HG02571 (cell line): ENCODE measurements around the gene MMP28.
A peak's percentile ranks its signal among the peaks of the same experiment; 100 is the strongest.

Experiments
- ATAC-seq: cut with Tn5 transposase; IDR thresholded peaks from one replicate; pipeline ENCODE4 v1.9.1; 2021; ENCODE audit warnings: mild to moderate bottlenecking, moderate library complexity; ENCODE audit not compliant: unreplicated experiment

The MMP28 gene, protein sequence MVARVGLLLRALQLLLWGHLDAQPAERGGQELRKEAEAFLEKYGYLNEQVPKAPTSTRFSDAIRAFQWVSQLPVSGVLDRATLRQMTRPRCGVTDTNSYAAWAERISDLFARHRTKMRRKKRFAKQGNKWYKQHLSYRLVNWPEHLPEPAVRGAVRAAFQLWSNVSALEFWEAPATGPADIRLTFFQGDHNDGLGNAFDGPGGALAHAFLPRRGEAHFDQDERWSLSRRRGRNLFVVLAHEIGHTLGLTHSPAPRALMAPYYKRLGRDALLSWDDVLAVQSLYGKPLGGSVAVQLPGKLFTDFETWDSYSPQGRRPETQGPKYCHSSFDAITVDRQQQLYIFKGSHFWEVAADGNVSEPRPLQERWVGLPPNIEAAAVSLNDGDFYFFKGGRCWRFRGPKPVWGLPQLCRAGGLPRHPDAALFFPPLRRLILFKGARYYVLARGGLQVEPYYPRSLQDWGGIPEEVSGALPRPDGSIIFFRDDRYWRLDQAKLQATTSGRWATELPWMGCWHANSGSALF

DNA sequence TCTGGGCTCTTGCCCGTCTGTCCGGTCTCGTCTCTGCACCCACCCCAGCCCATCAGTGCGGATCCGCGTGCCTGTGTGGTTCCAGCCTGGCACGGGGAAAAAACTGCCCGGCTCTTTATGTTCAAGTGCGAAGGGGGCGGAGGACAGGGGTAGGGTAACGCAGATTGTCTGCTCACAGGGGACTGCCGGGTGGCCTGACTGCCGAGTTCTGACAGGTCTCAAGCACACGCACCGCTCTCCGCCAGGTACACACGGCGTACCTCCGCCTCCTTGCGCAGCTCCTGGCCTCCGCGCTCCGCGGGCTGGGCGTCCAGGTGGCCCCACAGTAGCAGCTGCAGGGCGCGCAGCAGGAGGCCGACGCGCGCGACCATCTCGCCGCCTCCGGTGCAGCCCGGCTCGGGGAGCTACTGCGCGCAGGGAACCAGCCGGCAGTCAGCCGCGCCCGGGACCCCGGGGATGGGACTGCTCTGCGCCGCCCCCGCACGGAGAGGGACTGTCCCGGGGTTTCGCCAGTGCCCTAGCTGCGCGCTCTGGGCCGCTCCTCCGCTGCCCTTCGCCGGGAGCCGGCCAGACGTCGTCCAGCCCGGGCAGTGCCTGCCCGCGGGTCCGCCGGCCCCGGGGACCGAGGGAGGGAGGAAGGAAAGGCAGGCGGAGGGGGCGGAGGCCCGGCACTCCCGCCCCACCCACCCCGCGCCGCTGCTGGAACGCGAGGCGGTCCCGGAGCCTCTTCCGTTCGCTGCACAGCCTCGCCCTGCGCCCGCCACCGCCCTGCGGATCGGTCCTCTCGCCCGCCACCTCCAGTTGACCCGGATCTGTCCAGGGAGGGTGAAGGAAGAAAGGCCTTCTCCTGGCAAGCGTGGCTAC lies at the start of gene MMP28:
Gene MMP28, minus strand, starts transcription at position 635 of the 864 bp plus-strand sequence. Its CDS starts 264 bp downstream, at position 371.
- no peak for ATAC-seq

DNA sequence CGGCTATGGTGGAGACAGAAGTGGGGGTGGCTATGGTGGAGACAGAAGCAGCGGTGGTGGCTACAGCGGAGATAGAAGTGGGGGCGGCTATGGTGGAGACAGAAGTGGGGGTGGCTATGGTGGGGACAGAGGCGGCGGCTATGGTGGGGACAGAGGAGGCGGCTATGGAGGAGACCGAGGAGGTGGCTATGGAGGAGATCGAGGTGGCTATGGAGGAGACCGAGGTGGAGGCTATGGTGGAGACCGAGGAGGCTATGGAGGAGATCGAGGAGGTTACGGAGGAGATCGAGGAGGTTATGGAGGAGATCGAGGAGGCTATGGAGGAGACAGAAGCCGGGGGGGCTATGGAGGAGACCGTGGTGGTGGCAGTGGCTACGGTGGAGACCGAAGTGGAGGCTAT lies 49.1 kb upstream of the MMP28 start:
- no peak for ATAC-seq

DNA sequence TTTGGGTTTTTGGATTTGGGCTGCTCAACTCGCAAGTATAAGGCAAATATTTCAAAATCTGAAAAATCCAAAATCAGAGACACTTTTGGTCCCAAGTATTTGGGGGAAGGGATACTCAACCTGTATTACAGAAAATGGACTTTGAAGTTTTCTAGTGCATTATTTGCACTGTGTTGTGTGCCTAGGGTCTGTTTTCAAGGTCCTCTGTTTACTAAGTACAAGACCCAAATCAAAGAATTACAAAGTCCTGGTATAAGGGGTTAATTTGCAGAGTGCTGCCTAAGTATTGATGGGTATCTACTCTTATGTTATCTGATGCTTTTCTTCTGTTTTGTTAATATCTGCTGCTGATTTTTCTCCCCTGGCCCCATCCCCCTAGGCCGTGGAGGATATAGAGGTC lies 48.3 kb upstream of the MMP28 start:
- no peak for ATAC-seq

DNA sequence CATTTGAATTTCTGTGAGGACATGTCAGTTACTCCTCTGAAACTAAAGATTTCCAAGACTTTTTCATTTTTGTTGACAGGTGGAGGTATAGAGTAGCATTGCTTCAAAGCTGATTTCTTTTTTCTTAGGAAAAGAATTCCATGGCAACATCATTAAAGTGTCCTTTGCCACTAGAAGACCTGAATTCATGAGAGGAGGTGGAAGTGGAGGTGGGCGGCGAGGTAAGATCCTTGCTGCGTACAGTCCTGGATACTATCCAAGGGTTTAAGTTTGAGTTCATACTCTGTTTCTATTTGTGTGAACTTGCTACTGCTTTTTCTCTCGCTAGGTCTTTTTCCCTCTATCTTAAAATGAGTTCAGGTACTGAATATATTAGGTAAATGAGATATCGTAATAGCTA lies 46.8 kb upstream of the MMP28 start:
- no peak for ATAC-seq

DNA sequence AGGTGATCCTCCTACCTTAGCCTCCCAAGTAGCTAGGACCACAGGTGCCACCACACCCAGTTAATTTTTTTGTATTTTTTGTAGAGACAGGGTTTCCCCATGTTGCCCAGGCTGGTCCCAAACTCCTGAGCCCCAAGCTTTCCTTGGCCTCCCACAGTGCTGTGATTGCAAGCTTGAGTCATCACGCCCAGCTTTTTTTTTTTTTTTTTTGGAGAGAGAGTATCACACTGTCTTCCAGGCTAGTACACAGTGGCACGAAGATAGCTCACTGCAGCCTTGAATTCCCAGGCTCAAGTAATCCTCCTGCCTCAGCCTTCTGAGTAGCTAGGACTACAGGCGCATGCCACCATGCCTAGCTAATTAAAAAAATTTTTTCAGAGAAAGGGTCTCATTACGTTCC lies 46.1 kb upstream of the MMP28 start:
- ATAC-seq, result no peak

DNA sequence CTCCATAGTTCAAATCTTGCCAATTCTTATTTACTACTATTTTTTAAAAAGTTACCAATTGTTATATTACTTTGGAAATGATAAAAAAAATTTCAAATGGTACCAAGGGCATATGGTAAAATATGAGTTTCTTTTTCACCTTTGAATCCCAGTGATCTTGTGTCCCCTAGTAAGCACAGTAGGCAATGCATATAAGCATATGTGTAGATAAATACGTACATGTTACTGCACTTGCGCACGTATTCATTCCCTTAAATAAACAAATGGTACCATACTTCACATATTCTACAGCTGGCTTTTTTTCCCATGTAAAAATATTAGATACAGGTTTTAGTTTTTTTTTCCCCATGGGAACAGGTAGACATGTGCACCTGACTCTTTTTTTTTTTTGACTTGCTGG lies 45.7 kb upstream of the MMP28 start:
- ATAC-seq, result no peak

DNA sequence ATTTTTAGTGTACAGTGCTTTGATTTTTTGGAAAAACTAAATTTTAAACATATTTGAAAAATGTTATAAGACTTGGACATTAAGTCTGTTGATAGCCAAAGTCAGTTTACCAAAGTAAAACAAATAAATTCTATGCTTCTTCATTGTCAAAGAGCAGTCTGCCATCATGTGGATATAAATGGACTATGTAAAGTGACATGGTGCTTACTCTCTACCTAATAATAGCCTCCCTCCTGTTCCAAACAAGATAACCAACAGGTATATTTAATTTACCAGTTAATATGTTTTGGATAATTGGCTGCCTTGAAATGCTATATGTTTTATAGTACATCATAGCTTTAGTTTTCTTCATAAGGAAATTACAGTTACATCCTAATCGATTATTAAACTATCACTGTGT lies 29.8 kb upstream of the MMP28 start:
- ATAC-seq, result no peak

DNA sequence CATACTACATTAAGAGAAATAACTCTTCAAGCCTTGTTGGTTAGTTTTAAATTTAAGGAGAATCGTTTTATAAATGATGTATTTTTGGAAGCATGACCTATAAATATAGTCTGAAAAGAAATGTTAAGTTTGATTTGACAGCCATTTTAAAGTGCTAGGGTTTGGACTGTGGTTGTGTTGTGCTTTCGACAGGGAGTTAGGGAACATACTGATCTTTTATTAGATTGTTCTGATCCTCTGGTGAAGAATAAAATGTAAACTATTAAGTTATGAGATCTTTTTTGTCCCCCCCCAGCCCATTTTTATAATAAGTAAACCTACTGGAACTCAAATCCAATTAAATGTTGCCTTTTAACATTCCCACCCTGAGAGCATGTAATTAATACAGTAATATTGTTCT lies 25.9 kb upstream of the MMP28 start:
- no peak for ATAC-seq

DNA sequence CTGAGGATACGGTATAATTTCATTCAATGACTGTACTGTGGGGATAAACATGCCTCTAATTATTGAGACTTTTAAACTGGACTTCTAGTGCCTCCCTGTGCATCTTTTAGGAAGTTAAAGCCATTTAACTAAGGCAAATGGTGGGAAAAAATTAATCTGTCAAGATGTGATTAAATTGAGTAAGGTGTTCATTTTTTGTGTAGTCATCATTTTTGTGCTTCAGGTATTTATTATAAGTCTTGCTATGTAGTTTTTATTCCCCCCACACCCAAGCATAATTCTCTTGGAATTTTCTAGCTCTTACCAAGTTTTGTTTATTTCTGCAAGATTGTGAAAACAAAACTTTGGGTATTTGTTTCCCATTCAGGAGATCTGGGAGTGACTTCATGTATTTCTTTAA lies 24.0 kb upstream of the MMP28 start:
- ATAC-seq, result no peak

DNA sequence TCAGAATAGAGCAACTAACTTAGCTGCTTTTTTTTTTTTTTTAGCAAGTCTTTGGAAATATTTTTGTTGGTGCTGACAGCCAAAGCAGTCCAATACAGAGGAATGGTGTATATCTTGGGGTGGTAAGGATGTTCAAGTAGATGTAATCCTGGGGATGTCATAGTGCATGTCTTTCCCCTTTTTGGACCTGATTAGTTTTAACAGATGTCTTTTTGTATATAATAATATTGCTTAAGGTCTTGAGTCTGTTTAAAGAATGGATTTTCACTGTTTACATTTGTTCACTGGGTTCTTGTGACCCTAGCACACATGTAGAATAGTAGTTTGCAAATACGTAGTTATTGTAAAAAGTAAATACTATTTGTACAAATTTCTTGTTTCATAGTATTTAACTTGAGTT lies 21.8 kb upstream of the MMP28 start:
- no peak for ATAC-seq

DNA sequence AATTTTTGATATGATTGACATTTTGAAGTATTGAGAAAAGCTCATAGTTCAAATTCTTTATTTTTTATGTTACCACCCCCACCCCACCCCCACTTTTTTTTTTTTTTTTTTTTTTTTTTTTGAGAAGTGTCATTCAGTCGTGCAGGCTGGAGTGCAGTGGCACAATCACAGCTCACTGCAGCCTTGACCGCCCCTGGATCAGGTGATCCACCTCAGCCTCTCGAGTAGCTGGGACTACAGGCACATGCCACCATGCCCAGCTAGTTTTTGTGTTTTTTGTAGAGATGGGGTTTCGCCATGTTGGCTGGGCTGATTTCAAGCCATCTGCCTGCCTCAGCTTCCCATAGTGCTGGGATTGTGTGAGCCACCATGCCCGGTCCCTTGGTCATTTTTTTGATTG lies 21.3 kb upstream of the MMP28 start:
- ATAC-seq, result no peak

DNA sequence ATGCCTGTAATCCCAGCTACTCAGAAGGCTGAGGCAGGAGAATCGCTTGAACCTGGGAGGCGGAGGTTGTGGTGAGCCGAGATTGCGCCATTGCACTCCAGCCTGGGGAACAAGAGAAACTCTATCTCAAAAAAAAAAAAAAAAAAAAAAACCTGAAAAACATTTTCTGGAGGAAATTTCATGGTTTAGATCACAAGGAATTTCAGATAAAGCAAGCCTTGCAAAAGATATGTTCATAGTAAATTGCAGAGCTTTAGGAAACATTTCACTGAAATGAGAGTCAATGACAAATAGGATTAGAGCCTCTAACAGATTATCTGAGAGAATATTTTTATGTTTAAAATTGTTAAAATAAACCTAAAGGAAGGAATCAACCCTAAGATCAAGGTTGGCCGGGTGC lies 17.0 kb upstream of the MMP28 start:
- no peak for ATAC-seq

DNA sequence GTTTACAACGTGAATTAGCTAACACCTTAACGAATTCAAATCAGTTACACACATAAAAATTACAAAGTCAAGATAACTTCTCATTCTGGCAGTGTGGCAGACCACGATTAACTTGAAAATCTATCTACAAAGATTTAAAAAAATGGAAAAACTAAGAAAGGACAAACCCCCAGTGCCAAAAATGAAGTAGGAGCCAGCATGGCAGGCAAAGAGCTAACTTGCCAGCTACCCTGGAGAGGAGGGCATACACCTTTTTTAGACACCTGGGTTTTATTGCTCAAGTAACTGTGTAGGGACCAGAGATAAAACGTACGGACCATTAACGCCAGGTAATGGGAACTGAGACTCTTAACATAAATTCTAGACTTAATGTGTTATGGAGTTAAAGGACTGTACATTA lies 16.3 kb upstream of the MMP28 start:
- no peak for ATAC-seq

DNA sequence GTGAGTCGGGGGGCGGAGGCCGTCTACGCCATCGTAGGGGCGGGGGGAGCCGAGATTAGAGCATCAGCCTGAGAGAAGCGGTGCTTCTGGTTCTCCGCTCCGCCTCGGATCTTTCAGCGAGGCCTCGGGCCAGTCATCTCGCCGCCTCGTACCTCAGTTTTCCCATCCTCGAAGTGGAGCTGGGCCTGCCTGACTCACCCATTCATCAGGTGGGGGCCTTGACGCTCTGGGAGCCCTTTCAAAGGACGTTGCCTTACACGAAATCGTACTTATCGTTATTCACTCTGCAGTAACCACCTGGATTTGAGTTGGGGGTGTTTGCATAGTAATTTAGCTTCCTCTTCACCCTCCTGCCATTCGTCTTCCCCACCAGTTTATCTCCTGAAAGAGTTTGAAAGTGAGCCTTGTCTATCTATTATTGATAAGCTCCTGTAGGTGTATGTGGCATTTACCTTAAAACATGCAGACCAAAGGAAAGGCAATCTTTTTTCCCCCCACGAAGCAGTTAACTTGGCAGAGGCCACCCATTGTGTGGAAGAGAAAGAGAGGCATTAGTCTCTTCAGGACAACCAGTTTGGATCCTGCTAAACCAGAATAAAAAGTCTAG lies 14.5 kb upstream of the MMP28 start:
- no peak for ATAC-seq

DNA sequence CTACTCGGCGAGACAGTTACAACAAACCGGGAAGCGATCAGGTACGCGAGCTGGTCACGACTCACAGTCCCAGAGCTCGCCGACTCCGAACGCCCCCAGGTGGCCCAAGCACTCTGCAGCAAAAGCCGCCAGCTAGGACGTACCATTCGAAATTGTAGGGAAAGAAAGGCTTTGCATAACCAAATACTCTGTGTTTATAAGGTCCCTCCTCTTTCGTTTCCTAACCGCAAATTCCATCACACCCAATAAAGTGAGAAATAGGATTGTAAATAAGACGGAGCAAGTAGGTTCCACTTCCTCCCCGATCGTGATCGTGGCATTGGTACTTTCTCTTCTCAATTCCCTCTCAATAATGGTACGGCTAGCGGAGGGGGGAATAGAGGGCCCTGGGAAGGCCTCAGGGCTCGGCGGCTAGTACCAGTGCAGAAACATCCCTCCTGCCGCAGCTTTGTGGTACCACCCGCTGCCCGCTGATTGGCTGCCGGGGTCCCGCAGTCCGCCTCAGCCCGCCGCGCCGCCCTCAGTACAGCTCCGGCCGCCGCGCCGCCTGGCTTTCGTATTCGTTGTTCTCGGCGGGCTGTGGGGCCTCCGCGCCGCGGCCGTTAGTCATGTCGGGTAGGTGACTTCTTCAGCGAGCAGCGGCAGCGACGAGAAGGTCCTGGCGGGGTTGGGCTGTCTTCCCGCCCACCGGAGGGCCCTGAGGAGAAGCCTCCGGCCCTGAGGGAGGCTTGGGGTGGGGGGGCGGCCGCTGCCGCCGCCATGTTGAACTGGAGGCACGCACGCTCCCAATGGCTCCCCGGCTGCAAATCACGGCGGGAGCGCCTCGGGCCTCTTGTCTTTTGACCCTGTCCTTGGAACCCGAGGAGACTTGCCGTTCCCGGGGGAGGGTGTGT lies 13.8 kb upstream of the MMP28 start, which contains the start of gene TAF15:
Gene TAF15, plus strand, starts transcription at position 523 of the 893 bp plus-strand sequence. Its CDS starts 86 bp downstream, at position 609.
- peak; percentile 91 for ATAC-seq

DNA sequence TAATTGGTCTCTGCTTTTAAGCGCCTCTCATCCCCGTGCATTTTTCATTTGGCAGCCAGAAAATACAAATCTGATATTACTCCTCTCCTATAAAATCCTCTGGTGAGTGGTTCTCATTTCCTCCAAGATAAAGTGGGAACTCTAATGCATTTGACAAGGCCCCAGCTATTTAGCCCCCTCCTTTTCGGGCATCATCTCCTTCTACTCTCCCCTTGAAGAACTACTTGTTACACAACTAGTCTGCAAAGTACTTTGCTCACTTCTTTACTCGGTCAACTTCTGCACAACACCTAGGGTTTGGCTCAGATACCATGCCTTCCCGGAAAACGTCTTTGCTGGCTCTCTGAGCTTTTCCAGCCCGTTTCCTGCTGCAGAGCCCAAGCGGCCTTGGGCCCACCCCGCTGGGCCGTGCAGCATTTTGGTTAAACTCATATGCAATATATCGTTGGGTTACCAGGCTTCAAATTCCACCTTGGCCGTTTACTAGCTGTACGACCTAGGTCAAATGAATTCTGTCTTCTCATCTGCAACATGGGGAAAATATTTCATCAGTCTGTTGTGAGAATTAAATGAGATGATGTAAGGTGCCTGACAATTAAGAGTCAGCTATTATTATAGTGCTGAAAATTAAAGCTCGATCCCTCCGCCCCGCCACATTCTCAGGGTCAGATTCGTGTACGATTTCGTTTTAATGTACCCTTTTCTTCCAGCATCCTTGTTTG lies 13.0 kb upstream of the MMP28 start:
- no peak for ATAC-seq

DNA sequence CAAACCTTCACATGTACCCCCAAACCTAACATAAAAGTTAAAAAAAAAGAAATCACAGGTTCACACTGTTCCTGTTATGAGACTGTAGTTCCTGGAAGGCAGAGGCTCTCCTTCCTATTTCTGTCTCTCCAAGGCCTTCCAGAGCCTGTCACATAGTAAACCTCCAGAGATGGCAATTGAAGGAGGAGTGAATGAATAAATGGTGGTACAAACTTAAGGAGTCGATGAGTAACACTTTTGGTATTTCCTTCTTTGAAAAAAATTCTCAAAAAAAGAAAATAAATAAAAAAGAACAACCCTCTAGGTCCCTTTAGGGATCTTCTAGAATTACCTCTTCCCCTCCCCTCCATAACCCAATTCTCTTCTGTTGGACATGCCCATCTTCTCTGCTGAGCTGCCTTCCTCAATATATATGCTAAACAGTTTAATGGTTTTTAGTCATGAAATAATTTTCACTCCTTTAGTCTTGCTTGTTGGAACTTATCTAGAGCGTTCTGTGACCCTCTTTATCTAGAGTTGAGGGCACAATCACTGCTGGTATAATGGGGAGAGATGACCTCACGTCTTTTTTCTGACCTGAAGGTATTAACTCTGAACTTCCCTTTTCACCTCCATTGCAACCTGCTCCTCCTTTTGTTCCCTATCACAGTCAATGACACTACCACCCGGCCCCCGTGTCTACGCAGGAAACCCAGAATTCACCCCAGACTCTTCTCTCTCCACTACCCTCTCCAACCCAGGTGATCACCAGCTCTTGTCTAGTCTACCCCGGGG lies 12.1 kb upstream of the MMP28 start:
- ATAC-seq, result no peak

DNA sequence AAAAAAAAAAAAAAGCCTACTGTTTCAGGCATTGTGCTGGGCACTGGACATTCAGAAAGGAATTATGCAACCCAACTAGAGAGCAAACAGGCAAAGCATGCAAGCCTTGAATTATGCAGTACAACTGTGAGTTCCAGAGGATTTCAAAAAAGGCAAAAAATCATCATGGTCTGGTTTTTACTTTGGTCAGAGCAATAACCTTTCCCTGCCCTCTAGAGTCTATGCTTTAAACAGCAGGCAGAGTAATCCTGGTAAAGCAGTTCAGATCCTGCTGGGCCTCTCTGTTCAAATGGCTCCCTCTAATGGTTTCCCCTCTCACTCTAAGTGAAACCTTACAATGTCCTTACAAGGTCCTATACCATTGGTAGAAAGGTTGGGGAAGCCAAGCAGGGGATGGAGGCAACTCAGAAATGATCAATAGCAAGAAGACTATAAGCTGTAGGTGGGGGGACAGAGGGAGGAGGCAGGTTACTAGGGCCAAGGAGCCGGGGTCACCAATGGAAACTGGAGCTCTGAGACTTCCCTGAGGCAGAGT lies 9.3 kb upstream of the MMP28 start:
- no peak for ATAC-seq
